Mucosa of descending colon (tissue), 3 donors: Measurements from ENCODE around the gene MCAM. TPM values are rescaled to one million over a fixed set of nuclear protein-coding genes. Genes with fewer than 3 reads are reported as not detected.

Experiments used
- ATAC-seq: fragments of 200-7000 bp; cut with Tn5 transposase; one replicate; pipeline ENCODE4 v1.9.1; 2020; ENCODE audit warnings: mild to moderate bottlenecking, moderate library complexity
- DNase-seq, 3 donors: peaks; one replicate each; pipeline ENCODE4 v3.0.0-alpha.2; 2020
- H3K36me3 ChIP-seq: fragments of 200-600 bp; one replicate; pipeline ENCODE4 v1.8.0; 2021; ENCODE audit warnings: low read depth, mild to moderate bottlenecking
- H3K4me1 ChIP-seq: fragments of 200-600 bp; one replicate; pipeline ENCODE4 v1.8.0; 2021; ENCODE audit warnings: low read depth, mild to moderate bottlenecking
- H3K4me3 ChIP-seq: fragments of 200-600 bp; one replicate; pipeline ENCODE4 v1.8.0; 2021; ENCODE audit warnings: mild to moderate bottlenecking
- H3K9me3 ChIP-seq: fragments of 200-600 bp; one replicate; pipeline ENCODE4 v1.8.0; 2021; ENCODE audit warnings: mild to moderate bottlenecking
- intact Hi-C, 2 donors: fragments of 100-400 bp; cut with DNase I in 1 of 2; cut with micrococcal nuclease in 1 of 2; formaldehyde crosslinking; loops; one replicate each; pipeline versions ENCODE4 v1.11.0 to v1.11.1; 2022; cut with DNase I, micrococcal nuclease
- total RNA-seq, 3 donors: library from RNA; stranded (reverse); fragmentation: NEBNext Ultra II Directional in 2 of 3; extraction: Animal tissue kit (Norgen Biotek cat#: 25700) in 2 of 3; gene quantifications; one replicate each; pipeline versions ENCODE4 v1.2.1 to v1.2.4, GENCODE V29; 2021 to 2023
- TF ChIP-seq, protein P1 (sequence below): fragments of 200-600 bp; IDR thresholded peaks from one replicate; pipeline ENCODE4 v1.8.0; 2022; ENCODE audit warnings: antibody characterized with exemption, mild to moderate bottlenecking
- donor health status: DM: no; HTN: no; CAD: no; lungs with moderate emphysema.
- donor health status: DM: no; HTN: no; CAD: no.
- donor health status: DM: no; HTN: yes; CAD: no.

The MCAM gene
- total RNA-seq, 3 donors from 2014 or later, result 9.7 to 186 (median 32.5) TPM

DNA sequence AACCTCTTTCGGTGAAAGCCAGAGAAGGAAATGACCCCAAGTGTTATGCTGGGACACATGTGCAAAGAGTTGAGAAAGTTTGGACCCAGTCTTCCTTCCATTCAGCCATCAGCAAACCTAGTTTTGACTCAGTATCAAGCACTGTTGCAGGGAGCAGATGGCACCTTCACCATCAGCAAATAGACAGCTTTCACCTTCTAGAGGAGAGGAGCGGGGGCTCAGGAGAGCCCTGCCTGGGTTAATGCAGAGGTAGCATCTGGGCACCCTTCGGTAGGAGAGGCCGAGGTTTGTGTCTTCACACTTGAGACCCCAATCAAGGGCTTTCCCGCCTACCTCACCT is 45.8 kb upstream of the MCAM start:
- H3K36me3 ChIP-seq, result no peaks in the 10 kb centered on the region
- no peaks in the 10 kb centered on the region for H3K9me3 ChIP-seq
- H3K4me3 ChIP-seq, result no peak overlapping the region
- no peak for DNase-seq
- peaks cover 16% of the 10 kb centered on the region for H3K4me1 ChIP-seq
- TF ChIP-seq, protein P1, sequence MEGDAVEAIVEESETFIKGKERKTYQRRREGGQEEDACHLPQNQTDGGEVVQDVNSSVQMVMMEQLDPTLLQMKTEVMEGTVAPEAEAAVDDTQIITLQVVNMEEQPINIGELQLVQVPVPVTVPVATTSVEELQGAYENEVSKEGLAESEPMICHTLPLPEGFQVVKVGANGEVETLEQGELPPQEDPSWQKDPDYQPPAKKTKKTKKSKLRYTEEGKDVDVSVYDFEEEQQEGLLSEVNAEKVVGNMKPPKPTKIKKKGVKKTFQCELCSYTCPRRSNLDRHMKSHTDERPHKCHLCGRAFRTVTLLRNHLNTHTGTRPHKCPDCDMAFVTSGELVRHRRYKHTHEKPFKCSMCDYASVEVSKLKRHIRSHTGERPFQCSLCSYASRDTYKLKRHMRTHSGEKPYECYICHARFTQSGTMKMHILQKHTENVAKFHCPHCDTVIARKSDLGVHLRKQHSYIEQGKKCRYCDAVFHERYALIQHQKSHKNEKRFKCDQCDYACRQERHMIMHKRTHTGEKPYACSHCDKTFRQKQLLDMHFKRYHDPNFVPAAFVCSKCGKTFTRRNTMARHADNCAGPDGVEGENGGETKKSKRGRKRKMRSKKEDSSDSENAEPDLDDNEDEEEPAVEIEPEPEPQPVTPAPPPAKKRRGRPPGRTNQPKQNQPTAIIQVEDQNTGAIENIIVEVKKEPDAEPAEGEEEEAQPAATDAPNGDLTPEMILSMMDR, result no peak
- ATAC-seq, result no peak
- intact Hi-C loops, result no loop called here

DNA sequence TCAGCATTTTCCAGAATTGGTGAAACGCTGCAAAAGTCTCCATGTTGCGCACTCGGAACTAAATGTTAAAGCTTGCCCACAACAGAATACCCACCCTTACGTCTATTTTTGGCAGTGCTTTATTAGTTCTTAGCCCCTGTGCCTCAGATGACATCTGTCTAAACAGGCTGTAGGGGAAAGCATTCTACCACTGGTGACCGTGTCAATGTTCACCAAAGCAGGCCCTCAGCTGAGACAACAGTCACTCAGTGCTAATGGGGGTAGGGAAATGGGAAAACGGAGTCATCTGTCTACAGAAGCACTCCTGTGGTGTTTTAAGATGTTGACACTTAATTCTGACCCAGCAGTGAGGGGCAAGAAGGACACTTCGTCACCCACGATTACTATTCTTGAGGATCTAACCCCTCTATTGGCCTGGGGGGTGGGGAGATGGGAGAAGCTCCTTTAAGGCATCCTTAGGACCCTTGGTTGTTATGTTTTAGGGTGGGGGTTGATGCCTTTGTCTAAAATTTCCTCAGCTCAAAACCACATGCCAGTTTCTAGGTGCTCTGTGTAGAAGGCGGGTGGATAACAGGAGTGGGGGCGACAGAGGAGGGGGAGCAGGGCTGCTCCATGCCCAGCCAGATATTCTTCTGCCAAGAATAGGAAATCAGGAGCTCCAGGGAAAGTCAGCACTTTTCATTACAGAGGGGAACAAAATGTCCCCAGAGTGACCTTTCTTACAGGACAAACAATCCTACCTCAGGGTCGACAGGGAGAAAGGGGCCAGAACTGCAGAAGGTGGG is 45.2 kb upstream of the MCAM start:
- intact Hi-C loops, result no loop called here
- DNase-seq, result no peak
- TF ChIP-seq, protein P1, result no peak
- ATAC-seq, result no peak
- H3K4me1 ChIP-seq, result peaks cover 11% of the 10 kb centered on the region
- no peaks in the 10 kb centered on the region for H3K36me3 ChIP-seq
- H3K9me3 ChIP-seq, result no peaks in the 10 kb centered on the region
- H3K4me3 ChIP-seq, result no peak overlapping the region

DNA sequence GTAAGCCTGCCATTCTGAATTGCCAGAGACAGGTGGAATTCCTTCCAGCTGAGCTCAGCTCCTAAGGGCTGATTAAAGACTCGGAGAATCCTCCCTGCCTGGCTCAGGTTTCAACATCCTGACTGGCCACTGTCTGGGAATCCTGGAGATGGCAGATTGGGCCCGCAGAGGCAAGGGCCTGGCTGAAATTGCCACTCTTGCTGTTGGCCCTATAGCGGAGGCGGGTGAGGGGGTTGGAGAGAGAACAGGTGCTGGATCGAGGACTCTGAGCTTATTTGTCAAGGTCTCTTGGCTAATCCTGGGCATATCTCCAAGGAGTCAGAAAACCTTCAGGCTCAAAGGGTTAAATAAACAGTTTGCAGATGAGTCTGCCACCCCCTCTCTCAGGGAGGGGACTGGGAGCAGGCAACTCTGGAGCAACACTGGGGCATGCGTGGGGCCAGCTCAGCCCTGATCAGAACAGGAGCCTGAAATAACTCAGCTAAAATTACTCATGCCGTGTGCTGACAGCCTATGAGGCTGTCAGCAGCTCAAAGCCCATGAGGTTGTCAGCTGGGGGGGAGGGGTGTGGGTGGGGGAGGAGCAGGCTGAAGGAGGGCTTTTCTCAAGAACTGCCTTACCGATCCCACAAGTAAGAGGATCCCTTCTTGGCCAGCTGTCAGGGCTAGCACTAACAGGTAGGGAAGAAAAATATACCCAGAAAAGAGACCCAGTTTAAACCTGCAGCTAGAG is 44.3 kb upstream of the MCAM start:
- H3K4me3 ChIP-seq, result no peak overlapping the region

DNA sequence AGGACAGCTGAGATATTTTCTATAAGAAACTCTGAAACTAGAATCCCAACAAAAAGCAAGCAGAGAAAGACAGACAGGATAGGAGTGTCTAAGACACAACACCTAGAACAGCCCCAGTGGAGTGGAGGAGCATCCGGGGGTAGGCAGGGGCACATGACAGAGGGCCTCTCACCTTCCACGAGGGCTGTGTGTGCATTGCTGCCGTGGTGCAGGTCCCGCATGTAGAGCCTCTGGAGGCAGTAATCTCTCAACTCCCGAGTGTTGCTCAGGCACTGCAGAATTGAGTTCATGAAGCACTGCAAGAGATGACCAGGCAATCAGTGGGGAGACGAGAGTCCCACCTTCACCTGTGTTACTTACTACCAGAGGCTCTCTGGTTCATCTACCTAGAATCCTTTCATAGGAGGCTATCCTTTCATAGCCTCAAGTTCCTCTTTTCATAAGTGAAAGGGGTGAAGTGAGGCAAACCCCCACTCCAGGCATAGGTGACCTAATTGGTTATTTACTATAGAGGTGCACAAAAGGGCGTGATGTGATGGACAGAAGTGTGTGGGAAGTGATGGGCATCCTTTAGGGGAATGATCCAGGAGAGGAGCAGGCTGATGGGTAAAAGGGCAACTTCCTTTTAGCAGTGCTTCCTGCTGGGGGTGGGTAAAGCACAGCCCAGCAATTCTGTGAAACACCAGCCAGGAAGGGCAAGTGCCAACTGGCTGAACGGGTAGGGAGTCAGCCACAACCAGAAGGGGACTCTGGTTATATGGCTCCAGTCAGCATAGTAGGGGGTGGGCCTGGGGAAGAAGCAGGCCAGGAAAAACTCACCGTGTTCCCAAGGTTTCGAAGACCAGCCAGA is 42.7 kb upstream of the MCAM start:
- DNase-seq, result peak in 2 of 3 donors; percentile 16 to 25
- H3K4me3 ChIP-seq, result no peak overlapping the region
- no peaks in the 10 kb centered on the region for H3K36me3 ChIP-seq
- peaks cover 7% of the 10 kb centered on the region for H3K4me1 ChIP-seq
- no peaks in the 10 kb centered on the region for H3K9me3 ChIP-seq
- intact Hi-C loops, result no loop called here
- TF ChIP-seq, protein P1, result no peak
- ATAC-seq, result no peak

More for the DNA sequence above, 44.3 kb upstream of the MCAM start:
- intact Hi-C loops, result no loop called here
- TF ChIP-seq, protein P1, result no peak
- Histone ChIP-seq H3K9me3 (no peaks in the 10 kb centered on the region), H3K36me3 (no peaks in the 10 kb centered on the region), H3K4me1 (peaks cover 9% of the 10 kb centered on the region)
- ATAC-seq, result peak; percentile 6
- peak in 1 of 3 donors; percentile 28 for DNase-seq

DNA sequence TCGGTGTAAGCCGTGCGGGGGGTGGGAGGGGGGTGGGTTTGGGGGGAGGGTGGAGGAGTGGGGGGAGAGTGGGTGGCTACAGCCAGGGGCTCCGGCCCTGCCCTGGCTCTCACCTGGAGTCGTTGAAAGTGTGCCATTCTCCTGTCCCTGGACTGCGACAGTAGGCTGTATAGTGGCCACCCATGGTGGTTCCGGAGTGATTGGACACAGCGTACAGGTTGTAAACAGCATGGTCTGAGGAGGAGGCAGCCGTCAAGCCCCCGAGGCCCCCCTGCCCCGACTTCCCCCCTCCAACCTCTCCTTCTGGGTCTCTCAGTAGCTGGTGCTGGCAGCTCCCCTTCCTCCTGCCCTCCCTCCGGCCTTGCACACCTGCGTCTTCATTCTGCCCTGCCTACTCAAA is 40.1 kb upstream of the MCAM start:
- ATAC-seq, result no peak
- DNase-seq, result peak in 2 of 3 donors; percentile 14 to 25
- Histone ChIP-seq H3K4me3 (no peak overlapping the region), H3K36me3 (no peaks in the 10 kb centered on the region), H3K4me1 (peaks cover 11% of the 10 kb centered on the region), H3K9me3 (no peaks in the 10 kb centered on the region)
- TF ChIP-seq, protein P1, result no peak
- intact Hi-C loops, result no loop called here
